ENCODE data around the gene CHAC2. TPM values are rescaled to one million over a fixed set of nuclear protein-coding genes. Genes with fewer than 3 reads are reported as not detected.
A peak's percentile ranks its signal among the peaks of the same experiment; 100 is the strongest.

The CHAC2 gene
- total RNA-seq, 1 donor from 2014 or later = 4.7 TPM

- Mint-ChIP-seq H3K27me3 (no peaks in the 10 kb centered on the region), H3K27ac (peak overlapping the region; percentile 32), H3K9me3 (no peaks in the 10 kb centered on the region), H3K36me3 (peaks cover 16% of the 10 kb centered on the region), H3K4me1 (ENCODE audit: unreplicated experiment) (peaks cover 17% of the 10 kb centered on the region), H3K4me3 (peak overlapping the region; percentile 58)
- no peak for DNase-seq (ENCODE audit: extremely low spot score, unreplicated experiment)
- TF ChIP-seq CTCF (conservative IDR thresholded peaks at IDR 0.05) = no peak
Measured at GRCh38 chr2:53765767-53766166, 1.8 kb upstream of the CHAC2 start.

- Mint-ChIP-seq H3K36me3 (peaks cover 14% of the 10 kb centered on the region), H3K27ac (peak overlapping the region; percentile 77), H3K4me1 (ENCODE audit: unreplicated experiment) (peaks cover 17% of the 10 kb centered on the region), H3K9me3 (no peaks in the 10 kb centered on the region), H3K27me3 (no peaks in the 10 kb centered on the region), H3K4me3 (peak overlapping the region; percentile 90)
- TF ChIP-seq CTCF (conservative IDR thresholded peaks at IDR 0.05) = no peak
- no peak for DNase-seq (ENCODE audit: extremely low spot score, unreplicated experiment)
Measured at GRCh38 chr2:53768242-53768542, 588 bp downstream of the CHAC2 start.

GRCh38 chr2:53769318-53769945, 1.8 kb downstream of the CHAC2 start:
- Mint-ChIP-seq H3K4me3 (peak overlapping the region; percentile 90), H3K9me3 (no peaks in the 10 kb centered on the region), H3K27ac (no peak overlapping the region), H3K36me3 (peaks cover 12% of the 10 kb centered on the region), H3K27me3 (no peaks in the 10 kb centered on the region), H3K4me1 (ENCODE audit: unreplicated experiment) (peaks cover 17% of the 10 kb centered on the region)
- DNase-seq (ENCODE audit: extremely low spot score, unreplicated experiment) = no peak
- TF ChIP-seq CTCF (conservative IDR thresholded peaks at IDR 0.05) = no peak

GRCh38 chr2:53770264-53770663, 2.7 kb downstream of the CHAC2 start:
- H3K27me3 Mint-ChIP-seq = no peaks in the 10 kb centered on the region
- no peak overlapping the region for H3K4me3 Mint-ChIP-seq
- no peak overlapping the region for H3K27ac Mint-ChIP-seq
- H3K9me3 Mint-ChIP-seq = no peaks in the 10 kb centered on the region
- peaks cover 17% of the 10 kb centered on the region for H3K4me1 Mint-ChIP-seq (ENCODE audit: unreplicated experiment)
- no peak for DNase-seq (ENCODE audit: extremely low spot score, unreplicated experiment)
- peaks cover 12% of the 10 kb centered on the region for H3K36me3 Mint-ChIP-seq
- no peak for TF ChIP-seq CTCF (conservative IDR thresholded peaks at IDR 0.05)

GRCh38 chr2:53777134-53777533, 9.5 kb downstream of the CHAC2 start:
- Mint-ChIP-seq H3K27ac (no peak overlapping the region), H3K36me3 (peaks cover 32% of the 10 kb centered on the region), H3K4me1 (ENCODE audit: unreplicated experiment) (peaks cover 10% of the 10 kb centered on the region), H3K27me3 (no peaks in the 10 kb centered on the region), H3K4me3 (no peak overlapping the region), H3K9me3 (no peaks in the 10 kb centered on the region)
- TF ChIP-seq CTCF (conservative IDR thresholded peaks at IDR 0.05) = no peak
- no peak for DNase-seq (ENCODE audit: extremely low spot score, unreplicated experiment)

All from type B pancreatic cell (in vitro differentiated cells).